HCT116 (cell line): ENCODE measurements around the gene KRTAP10-1.

ENCODE experiments used
- CTCF ChIP-seq, 3 experiments: fragments of 200-600 bp in 1 of 3; sonication (generic) in 1 of 3; IDR thresholded peaks in 2 of 3; conservative IDR thresholded peaks in 1 of 3; 2 replicates each; pipeline ENCODE4 v1.5.1; 2012 to 2017; ENCODE audit warnings: low read depth in 2 of 3, low read length in 2 of 3, antibody characterized with exemption in 1 of 3, borderline replicate concordance in 1 of 3, control low read depth in 1 of 3, mild to moderate bottlenecking in 1 of 3, mixed read lengths in 1 of 3, mixed run types in 1 of 3, moderate library complexity in 1 of 3; ENCODE audit not compliant: insufficient read depth in 1 of 3
- MAX ChIP-seq: IDR thresholded peaks from 2 replicates; pipeline ENCODE4 v1.6.1; 2012
- POLR2AphosphoS5 ChIP-seq: IDR thresholded peaks from 2 replicates; pipeline ENCODE4 v1.6.1; 2011; ENCODE audit warnings: mild to moderate bottlenecking, low read depth, low read length, moderate library complexity

- TF ChIP-seq MAX: no peak
- TF ChIP-seq CTCF (IDR thresholded peaks at IDR 0.05 in 2 of 3, conservative IDR thresholded peaks at IDR 0.05 in 1 of 3; ENCODE audit: borderline replicate concordance in 1 of 3, insufficient read depth in 1 of 3, low read depth in 2 of 3, low read length in 2 of 3): no peak
- TF ChIP-seq POLR2AphosphoS5: no peak
Measured at GRCh38 chr21:44533891-44534627, 5.9 kb downstream of the KRTAP10-1 start.
